GM21825 (cell line): ENCODE measurements around the gene SRGAP3.

Experiments used
- ATAC-seq: cut with Tn5 transposase; IDR thresholded peaks from one replicate; pipeline ENCODE4 v1.9.1; 2021; ENCODE audit warnings: mild to moderate bottlenecking, moderate library complexity; ENCODE audit not compliant: unreplicated experiment

Gene SRGAP3

DNA sequence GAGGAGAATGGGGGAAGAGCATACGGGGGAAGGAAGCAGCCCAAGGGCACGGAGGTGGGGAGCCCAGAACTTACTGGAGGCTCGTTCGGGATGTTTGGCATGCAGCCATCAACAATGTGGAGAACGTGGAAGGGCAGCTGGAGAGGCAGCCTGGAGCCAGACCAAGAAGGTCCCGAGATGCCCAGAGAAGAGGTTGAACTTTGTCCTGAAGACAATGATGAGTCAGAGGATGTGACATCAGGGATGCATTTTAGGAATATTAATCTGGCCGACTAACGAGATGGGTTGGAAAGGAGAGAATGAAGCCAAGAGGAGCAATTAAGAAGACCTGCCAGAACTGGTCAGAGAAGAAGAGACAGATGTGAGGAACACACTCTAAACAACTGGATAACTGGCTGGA is 98.2 kb downstream of the SRGAP3 start:
- ATAC-seq: no peak

DNA sequence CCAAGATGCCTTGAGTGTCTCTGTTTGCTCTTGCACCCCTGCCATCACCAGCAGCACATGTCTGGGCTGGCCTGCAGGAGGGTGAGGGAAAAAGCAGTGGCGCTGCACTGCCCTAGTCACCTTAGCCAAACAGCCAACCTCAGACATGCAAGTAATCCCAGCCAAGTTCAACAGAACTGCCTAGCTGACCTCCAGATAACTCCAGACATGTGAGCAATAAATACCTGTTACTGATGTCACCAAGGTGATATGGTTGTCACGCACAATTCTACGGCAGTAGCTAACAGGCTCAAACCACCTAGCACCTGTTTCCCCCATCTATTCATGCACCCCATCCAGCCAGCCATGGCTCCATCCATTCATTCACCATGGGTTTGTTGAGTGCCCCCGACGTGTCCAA is 99.9 kb downstream of the SRGAP3 start:
- ATAC-seq: no peak

DNA sequence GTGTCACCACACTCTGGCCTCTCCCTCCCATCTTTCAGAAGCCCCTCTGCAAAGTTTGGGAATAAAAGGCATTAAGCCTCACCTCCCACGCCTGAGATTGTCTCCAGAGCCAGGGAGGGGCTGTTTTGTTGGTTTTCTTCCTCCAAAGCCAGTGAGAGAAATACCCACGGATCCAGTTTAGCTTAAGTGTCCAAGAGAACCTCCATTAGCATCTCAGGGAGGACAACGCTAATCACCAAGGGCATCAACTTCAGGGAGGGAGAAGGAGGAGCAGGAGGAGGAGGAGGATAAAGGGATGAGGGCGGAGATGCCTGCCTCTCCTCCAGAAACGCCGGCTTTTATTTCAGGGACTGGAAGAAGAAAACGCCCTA is 101.6 kb downstream of the SRGAP3 start:
- no peak for ATAC-seq

DNA sequence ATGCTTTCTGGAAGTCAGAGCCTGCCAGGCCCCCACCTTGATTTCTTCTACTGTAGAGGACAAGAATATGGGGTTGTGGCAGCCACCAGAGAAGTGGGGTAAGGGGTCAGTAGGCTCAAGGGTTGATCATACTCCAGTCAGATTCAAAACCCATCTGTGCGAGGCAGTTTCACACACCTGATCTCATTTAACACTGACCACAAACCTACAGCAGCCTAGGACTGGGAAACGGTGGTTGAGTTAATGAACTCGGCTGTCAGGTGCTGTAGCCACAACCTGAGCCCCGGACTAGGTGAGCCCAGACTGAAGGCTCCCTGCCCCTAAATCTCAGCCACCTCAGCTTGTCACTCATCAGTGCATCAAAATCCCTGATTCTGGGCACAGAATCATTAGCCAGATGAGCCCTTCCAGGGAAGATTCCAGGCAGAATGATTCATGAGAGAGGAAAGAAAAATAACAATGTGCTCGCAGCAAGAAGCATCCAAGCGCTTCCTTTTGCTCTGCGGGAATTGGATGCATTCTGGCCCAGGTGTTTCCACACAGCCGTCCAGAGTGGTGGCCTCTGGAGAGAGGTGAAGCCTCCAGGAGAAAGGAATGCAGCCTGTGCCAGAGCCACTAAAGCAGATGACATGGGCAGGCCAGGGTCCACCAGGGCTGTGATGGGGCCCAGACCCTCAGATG is 102.1 kb downstream of the SRGAP3 start:
- peak; percentile 67 for ATAC-seq

DNA sequence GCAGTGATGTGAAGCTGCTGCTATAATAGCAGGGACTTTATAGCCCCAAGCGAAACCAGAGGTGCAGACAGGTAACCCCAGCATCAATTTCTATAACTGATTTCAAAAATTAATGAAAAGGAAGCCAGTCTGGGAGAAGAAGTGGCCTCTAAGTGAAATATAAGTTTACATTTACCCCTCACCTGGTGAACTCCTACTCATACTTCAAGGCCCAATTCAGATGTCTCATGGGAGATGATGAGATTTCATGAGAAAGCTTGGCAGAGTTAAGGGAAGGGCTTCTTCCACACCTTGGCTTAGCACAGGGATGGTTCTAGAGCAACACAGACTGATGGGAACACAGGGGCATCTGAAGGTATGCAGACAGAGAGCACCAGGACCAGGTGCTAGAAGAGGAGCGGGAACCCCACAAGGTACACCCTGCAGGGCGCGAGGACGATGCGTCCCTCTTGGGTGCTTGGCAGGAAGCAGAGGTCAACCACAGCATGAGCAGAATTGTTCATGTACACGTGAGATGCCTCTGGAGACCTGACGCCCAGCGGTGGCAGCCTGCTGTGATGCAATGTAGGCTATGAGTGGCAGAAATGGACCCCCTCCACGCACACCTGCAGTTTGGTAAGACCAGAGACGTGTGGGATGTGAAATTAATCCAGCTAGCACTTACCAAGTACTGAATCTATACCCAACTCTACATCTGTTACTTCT is 102.9 kb downstream of the SRGAP3 start:
- ATAC-seq: peak; percentile 59

DNA sequence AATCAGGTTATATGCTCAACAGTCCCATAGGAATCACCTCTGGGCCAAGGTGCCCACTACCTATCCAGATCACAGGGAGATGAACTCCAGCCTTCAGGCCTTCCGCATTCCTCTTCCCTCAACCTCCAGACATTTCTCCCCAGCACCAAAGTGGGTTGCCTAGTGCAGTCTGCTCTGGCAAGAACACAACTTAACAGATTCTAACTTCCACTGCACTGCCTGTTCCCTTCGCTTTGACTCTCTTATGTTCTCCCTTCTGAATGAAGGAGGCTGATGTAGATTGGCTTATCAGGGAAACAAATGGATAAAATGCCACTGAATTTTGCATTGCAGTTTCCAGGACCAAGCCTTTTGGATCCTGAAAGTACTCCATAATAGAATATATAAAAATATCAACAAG is 106.3 kb downstream of the SRGAP3 start:
- ATAC-seq: no peak

DNA sequence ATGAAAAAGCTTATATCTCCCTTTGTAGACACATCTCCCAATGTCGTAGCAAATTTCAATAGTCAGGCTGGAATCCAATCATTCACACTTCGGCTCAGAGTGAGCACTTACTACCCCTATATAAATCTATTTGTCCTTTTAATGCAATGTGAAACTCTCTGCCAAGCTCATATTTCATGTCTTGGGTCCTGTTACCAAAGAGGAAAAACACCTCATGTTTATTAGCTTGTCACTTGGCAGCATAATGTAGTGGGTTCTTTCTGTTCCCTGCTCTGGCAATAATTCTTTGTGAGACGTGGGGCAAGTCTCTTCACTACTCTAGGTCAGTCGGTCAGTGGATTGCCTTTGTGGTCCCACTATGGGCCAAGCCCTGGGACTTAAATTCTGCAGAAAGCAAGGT is 107.1 kb downstream of the SRGAP3 start:
- no peak for ATAC-seq

DNA sequence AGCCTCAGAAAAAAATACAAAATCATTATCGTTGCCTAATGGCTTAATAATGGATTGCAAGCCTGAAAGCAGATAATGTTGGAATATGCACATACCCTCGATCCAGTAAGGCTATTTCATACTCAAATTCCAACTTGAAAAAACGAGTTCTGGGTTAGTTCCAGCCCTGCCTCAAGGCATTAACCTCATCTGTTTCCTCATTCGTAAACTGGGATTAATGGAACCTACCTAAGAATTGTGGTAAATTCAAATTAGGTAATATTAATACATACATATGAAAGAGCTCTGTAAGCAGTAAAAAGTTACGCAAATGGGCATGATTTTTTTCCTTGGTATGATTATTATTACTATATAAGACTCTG is 107.5 kb downstream of the SRGAP3 start:
- ATAC-seq: no peak

DNA sequence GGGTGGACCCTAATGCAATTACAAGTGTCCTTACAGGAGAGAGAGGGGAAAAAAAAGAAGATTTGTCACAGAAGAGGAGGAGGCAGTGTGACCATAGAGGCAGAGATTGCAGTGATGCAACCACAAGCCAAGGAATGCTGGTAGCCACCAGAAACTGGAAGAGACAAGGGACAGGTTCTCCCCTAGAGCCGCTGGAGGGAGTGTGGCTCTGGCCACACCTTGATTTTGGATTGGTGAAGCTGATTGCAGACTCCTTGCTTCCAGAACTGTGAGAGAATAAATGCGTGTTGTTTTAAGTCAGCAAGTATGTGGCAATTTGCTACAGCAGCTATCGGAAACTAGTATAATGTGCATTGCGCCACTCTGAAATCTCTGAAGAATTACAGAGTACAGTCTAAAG is 110.1 kb downstream of the SRGAP3 start:
- no peak for ATAC-seq

DNA sequence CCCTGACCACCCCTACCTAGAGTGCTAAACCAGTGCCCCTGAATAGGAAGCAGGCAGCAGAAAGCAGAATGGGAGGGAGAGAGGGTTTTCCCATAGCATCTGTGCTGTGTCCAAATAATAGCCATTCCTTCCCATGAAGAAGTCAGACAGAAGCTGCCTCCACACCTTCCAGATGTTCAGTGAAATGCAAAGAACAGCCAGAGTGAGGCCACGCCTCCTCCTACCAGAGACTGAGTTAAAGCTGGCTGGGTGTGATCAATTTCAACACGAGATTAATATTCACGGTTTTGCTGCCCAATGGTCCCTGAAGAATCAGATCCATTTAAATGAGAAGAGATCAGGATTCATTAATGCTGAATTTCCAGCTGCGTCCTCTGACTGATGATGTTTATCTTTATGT is 111.8 kb downstream of the SRGAP3 start:
- ATAC-seq: no peak

DNA sequence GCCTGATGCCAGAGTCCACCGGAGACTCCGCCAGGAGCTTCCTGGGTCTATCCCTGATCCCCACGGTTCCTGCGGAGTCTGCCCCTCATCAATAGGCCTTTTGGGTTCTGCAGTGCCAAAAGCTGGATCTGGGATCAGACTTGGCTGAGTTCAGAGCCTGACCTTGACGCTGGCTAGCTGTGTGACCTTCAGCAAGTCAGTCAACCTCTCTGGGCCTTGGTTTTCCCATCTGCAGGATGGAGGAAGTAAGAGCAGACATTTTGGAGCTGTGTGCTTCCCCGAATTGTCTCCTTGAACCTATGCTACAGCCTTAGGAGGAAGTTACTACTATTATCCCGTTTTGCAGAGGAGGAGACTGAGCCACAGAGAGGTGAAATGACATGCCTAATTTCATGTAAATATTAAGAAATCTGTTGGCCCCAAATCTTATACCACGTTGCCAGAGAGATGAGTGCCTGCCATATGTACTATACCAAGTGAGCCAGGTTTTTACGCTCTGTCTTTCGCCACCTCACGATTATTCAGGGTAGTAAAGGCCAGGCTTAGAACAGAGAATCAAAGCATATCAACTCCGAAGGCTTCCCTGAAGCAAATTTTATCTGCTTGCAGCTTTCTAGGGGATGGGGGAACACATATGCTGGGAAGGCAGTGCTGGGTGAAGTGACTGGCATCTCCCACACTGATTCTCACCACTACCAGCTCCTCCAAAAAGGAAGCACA is 112.5 kb downstream of the SRGAP3 start:
- ATAC-seq: no peak

DNA sequence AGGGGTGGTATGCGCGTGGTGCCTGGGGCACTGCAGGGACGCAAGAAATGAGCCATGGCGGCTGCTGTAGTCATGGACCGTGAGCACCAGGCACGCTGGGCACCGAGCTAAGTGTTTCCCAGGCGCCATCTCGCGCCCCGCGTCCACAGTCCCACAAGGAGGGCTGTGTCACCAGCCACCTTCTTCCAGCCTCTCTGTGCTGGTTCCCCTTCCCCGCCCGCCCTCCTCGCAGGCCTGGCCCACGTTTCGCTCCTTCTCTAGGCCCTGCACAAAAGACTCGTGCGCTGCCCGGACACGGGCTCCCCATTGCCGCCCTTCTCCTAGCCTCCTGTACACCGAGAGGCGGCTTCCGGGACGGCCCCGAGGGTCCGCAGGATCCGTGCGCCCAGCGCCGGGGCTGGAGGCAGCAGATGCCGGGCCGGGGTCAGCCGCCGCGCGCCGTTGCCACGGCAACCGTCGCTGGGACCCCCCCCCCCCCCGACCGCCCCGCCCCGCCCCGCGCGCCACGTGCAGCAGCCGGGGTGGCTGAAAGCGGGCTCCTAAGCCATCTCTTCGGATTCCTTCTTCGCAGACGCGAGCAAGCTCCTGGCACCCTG is 113.4 kb downstream of the SRGAP3 start:
- ATAC-seq: no peak

DNA sequence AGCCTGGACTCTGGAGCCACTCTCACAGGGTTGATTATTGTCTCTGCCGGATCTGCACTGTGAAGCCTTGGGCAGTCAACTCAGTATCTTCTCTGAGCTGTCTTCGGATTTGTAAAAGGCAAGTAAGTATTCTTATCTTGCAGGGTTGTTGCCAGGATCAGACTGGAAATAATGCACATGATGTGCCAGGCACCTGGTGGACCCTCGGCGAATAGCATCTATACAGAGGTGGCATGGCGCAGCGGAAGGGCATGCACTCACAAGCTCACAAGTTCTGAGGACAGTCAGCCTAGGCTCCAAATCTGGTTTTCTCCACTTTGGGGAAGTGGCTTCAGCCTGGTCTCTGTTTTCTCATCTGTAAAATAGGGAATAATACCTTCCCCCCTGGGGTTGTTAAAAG is 113.9 kb downstream of the SRGAP3 start:
- ATAC-seq: no peak

DNA sequence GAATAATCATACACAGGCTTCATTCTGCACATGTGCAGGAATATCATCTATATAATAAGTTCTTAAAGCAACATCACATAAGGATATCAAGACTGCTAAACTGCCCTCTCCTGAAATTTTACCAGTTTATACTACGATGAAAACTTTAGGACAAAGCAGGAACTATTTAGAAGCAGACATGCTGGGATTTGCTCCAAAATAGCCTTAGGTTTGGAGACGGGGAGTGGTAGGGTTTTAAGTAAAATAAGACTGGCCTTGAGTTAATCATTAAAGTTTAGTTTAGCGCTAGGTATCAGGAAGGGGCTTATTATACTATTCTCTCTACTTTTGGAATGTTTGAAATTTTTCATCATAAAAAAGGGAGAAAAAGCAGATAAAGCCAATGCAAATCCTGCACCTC is 115.8 kb downstream of the SRGAP3 start:
- ATAC-seq: no peak

DNA sequence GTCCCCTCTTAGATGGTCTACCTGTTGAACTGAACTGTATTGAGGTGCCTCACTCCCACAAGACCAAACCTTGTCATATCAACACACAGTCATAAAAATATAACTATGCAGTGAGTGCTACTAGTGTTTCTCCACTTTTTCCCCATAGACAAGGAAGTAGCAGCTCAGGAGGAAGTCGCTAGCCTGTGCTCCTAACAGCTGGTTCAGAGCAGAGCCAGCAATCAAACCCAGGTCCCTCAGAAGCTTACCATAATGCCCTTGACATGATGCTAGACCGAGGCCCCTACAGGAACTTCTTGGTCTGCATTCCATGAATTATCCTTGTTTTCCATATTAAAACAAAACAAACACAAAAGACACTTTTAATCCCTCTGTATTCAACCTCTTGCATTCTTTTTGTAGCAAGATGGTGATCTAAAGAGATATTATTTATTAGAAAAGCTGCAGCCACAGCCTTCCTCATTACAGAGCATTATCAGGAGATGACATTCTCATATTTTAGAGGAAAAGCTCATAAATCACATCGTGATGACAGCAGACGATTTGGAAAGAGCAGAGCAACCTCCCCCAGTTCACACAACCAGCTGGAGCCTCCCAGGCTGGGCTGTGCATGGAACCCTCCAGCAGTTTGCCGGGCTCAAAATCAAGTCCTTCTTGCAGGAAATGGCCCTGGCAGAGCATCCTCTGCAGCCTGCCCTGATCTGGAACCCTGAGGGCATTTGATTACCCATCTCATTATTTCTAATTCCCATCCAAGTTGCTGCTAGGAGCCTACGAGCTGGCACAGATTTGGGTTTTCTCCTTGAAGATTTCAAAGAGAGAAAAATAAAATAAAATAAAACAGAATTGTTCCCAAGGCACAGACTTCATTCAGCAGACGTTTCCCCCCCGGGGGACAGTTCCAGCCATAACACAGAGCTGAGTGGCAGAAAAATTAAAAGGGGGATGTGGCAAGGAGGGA is 118.8 kb downstream of the SRGAP3 start:
- no peak for ATAC-seq

DNA sequence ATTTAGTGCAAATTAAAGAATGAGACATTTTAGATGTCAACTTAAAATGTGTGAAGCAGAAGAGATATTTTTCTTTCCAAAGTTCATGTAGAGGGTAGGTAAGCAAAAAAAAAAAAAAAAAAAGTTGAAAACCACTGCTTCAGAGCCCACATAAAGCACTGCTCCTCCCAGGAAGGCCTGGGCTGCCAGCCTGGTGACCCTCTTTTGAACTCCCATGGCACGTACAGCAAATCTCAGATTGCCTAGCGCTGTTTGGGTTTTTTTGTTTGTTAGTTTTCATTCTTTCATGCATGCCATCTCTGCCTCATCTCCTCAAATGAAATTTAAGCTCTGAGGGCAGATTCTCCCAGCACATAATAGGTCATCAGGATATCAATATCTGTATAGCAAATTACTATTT is 120.1 kb downstream of the SRGAP3 start:
- no peak for ATAC-seq

DNA sequence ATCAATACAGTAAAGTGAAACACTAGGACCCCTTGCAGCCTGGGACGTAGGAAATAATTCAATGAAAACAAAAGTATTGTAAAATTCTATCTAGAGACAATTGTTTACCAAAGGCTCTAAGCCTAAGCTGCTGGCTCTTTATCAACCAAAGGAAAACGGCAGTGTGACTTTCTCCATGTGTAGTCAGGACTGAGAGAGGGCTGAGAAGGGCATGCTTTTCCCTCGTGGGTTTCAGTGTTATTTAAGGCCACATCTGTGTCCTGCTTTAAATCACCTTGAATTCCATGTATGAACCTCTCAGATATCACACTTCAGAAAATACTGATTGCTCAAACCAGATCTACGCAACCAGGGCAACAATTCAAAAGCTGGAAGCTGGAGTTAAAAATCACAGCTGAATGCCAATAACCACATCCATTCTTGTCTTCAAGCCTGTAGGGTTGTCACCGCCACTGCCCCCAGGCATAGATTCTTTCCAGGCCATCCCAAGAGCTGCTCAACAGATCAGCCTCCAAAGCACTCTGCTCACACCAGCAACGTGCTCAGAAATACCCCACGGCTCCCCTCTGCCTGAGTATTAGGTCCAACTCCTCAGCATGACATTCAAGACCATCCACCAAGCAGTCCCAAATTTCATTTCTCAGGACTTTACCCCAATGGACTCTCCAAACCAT is 124.0 kb downstream of the SRGAP3 start:
- no peak for ATAC-seq

DNA sequence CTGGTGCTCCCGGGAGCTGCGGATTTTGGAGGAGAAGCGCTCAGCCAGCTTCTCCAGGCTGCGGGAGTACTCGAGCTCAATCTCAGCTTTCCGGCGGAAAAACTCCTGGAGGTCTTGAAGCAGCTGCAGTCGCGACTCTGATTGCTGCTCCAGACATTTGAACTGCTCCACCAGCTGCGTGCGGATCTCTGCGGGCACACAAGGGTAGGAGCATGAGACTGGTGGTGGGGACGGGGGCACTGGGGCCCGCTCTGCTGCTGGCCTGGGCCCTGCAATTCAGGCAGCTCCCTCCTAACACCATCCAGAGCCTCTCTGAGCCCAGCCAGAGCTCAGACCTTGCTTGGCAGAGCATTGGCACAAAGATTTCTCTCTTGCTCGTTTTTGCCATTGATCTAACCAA is 124.7 kb downstream of the SRGAP3 start:
- no peak for ATAC-seq

DNA sequence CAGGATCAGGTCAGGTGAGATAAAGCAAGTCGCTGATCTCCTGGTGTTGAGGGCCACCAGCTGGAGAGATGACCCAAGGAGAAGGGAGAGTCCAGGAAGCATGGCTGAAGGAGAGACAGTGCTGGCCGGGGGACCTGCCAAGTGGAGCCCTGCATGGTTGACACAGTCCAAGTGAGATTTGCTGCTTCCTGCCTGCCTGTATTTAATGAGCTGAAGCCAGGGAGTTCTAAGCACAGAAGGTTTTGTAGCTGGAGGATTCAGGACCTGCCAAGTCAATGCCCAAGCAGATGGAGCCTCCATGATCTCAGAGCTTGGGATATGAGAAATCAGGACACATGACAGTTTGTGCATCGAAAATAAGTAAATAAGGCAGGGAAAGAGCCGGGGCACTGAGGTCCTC is 125.6 kb downstream of the SRGAP3 start:
- no peak for ATAC-seq

DNA sequence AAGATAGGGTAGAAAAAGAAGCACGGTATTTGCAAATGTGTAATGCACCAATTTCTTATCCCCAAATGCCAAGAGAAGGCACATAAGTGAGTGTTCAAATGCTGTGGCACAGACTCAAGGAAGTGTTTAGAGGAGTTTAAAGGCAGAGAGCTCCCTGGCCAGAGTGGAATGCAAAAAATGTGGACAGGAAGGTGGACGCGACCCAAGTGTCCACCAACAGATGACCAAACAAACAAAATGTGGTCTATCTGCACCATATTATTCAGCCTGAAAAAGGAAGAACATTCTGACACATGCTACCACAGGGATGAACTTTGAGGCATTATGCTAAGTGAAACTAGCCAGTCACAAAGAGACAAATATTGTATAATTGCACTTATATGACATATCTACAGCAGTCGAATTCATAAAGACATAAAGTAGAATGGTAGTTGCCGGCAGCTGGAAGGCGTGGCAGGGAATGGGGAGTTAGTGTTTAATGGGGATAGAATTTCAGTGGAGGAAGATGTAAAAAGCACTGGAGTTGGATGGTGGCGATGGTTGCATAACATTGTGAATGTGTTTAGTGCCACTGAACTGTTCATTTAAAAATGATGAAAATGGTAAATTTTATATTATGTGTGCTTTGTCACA is 126.6 kb downstream of the SRGAP3 start:
- no peak for ATAC-seq
